Esophagus muscularis mucosa (tissue), 4 donors: ENCODE data around the gene PGBD5.

Experiments used
- EP300 ChIP-seq: sonication (generic); formaldehyde crosslinking; IDR thresholded peaks from one replicate; pipeline ENCODE4 v1.6.1; 2017; ENCODE audit warnings: antibody characterized with exemption
- POLR2A ChIP-seq: fragments of 450-650 bp; IDR thresholded peaks from one replicate; pipeline ENCODE4 v1.6.1; 2017; ENCODE audit warnings: antibody characterized with exemption, moderate library complexity, mild to moderate bottlenecking, low read depth
- POLR2AphosphoS5 ChIP-seq, 2 donors: sonication (generic); formaldehyde crosslinking; IDR thresholded peaks; one replicate each; pipeline ENCODE4 v1.6.1; 2017; ENCODE audit warnings: antibody characterized with exemption in 2 of 2
- TF ChIP-seq, protein P1 (sequence below), 3 experiments: fragments of 200-600 bp in 2 of 3; fragments of 450-650 bp in 1 of 3; sonication (generic) in 2 of 3; IDR thresholded peaks; one replicate each; pipeline ENCODE4 v1.5.1; 2017 to 2019; ENCODE audit warnings: antibody characterized with exemption in 3 of 3, mild to moderate bottlenecking in 2 of 3, moderate library complexity in 1 of 3

DNA sequence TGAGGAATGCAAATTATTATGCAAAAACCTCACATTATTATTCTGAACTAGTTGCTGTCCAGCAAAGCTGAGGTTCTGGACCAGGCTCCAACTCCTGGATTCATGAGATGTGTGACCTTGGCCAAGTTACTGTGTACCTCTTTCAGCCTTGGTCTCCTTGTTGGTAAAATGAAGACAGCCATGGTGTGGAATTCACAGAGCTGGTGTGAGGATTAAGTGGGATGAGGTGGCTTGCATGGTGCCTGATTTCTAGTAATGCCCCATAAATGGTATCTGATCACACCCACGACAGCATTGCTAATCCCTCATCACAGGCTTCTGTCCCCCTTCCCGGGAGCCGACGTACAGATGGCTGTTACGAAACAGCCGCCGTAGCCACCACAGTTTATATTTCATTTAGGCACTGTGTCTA is 59.6 kb downstream of the PGBD5 start:
- TF ChIP-seq, protein P1, sequence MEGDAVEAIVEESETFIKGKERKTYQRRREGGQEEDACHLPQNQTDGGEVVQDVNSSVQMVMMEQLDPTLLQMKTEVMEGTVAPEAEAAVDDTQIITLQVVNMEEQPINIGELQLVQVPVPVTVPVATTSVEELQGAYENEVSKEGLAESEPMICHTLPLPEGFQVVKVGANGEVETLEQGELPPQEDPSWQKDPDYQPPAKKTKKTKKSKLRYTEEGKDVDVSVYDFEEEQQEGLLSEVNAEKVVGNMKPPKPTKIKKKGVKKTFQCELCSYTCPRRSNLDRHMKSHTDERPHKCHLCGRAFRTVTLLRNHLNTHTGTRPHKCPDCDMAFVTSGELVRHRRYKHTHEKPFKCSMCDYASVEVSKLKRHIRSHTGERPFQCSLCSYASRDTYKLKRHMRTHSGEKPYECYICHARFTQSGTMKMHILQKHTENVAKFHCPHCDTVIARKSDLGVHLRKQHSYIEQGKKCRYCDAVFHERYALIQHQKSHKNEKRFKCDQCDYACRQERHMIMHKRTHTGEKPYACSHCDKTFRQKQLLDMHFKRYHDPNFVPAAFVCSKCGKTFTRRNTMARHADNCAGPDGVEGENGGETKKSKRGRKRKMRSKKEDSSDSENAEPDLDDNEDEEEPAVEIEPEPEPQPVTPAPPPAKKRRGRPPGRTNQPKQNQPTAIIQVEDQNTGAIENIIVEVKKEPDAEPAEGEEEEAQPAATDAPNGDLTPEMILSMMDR (IDR thresholded peaks at IDR 0.05), result no peak
- no peak for TF ChIP-seq POLR2A
- TF ChIP-seq EP300, result no peak
- no peak for TF ChIP-seq POLR2AphosphoS5 (IDR thresholded peaks at IDR 0.05)
